Hematopoietic multipotent progenitor cell treated with erythropoietin and hydrocortisone succinate and interleukin-3 and kit ligand, for 17 days (in vitro differentiated cells): ENCODE results near the gene LRP5.
"Not testable (repeated sequence)": the region's sequence is repeated elsewhere in the genome, so short reads cannot be mapped to it uniquely, and the experiment has no call there.

Experiments used
- DNase-seq: peaks from one replicate; pipeline ENCODE4 v3.0.0-alpha.2; 2015; ENCODE audit warnings: low spot score

LRP5 gene

GRCh38 chr11:68392822-68393221, 80.4 kb downstream of the LRP5 start:
- no peak for DNase-seq

GRCh38 chr11:68396516-68396915, 84.1 kb downstream of the LRP5 start:
- DNase-seq, result no peak

- no peak for DNase-seq
Measured at GRCh38 chr11:68397256-68397655, 84.9 kb downstream of the LRP5 start.

- DNase-seq, result peak; percentile 87
Measured at GRCh38 chr11:68398995-68399851, 86.8 kb downstream of the LRP5 start.

- DNase-seq, result no peak
Measured at GRCh38 chr11:68399916-68400315, 87.5 kb downstream of the LRP5 start.

GRCh38 chr11:68400584-68400983, 88.2 kb downstream of the LRP5 start:
- not testable (repeated sequence) for DNase-seq

GRCh38 chr11:68401856-68402255, 89.5 kb downstream of the LRP5 start:
- no peak for DNase-seq

- peak; percentile 56 for DNase-seq
Measured at GRCh38 chr11:68402355-68403031, 90.1 kb downstream of the LRP5 start.

- no peak for DNase-seq
Measured at GRCh38 chr11:68403424-68403823, 91.0 kb downstream of the LRP5 start.

GRCh38 chr11:68403831-68404230, 91.4 kb downstream of the LRP5 start:
- no peak for DNase-seq

- DNase-seq, result no peak
Measured at GRCh38 chr11:68406324-68407313, 94.2 kb downstream of the LRP5 start.

- no peak for DNase-seq
Measured at GRCh38 chr11:68408512-68408911, 96.1 kb downstream of the LRP5 start.

GRCh38 chr11:68409748-68410344, 97.5 kb downstream of the LRP5 start:
- DNase-seq, result no peak

- peak; percentile 64 for DNase-seq
Measured at GRCh38 chr11:68411501-68411991, 99.2 kb downstream of the LRP5 start.

- DNase-seq, result no peak
Measured at GRCh38 chr11:68412593-68413475, 100.4 kb downstream of the LRP5 start.

GRCh38 chr11:68413591-68413999, 101.2 kb downstream of the LRP5 start:
- no peak for DNase-seq

GRCh38 chr11:68414496-68415221, 102.3 kb downstream of the LRP5 start:
- no peak for DNase-seq

- DNase-seq, result no peak
Measured at GRCh38 chr11:68416070-68416578, 103.7 kb downstream of the LRP5 start.

GRCh38 chr11:68418648-68419047, 106.3 kb downstream of the LRP5 start:
- DNase-seq, result no peak

- DNase-seq, result no peak
Measured at GRCh38 chr11:68420171-68420570, 107.8 kb downstream of the LRP5 start.
